Stimulated activated naive CD8-positive, alpha-beta T cell treated with anti-CD3 and anti-CD28 coated beads, Interleukin-15, Interleukin-2, amounts not matched to agents 100 ng/mL and 50 ng/mL, for 24 hours (primary cell): ENCODE results near the gene CDC42EP2.
A peak's percentile ranks its signal among the peaks of the same experiment; 100 is the strongest.

ENCODE experiments used
- H3K27ac Mint-ChIP-seq: one replicate; pipeline ENCODE4 v1.8.0; 2021; ENCODE audit warnings: mild to moderate bottlenecking, mixed read lengths
- H3K27me3 Mint-ChIP-seq: one replicate; pipeline ENCODE4 v1.8.0; 2021; ENCODE audit warnings: mixed read lengths
- H3K36me3 Mint-ChIP-seq: one replicate; pipeline ENCODE4 v1.8.0; 2021; ENCODE audit warnings: low read depth, mixed read lengths
- H3K4me1 Mint-ChIP-seq: one replicate; pipeline ENCODE4 v1.8.0; 2021; ENCODE audit warnings: low read depth, mixed read lengths
- H3K4me3 Mint-ChIP-seq: one replicate; pipeline ENCODE4 v1.8.0; 2021; ENCODE audit warnings: mild to moderate bottlenecking, mixed read lengths
- H3K9me3 Mint-ChIP-seq: one replicate; pipeline ENCODE4 v1.8.0; 2021; ENCODE audit warnings: mixed read lengths

CDC42EP2 gene

DNA sequence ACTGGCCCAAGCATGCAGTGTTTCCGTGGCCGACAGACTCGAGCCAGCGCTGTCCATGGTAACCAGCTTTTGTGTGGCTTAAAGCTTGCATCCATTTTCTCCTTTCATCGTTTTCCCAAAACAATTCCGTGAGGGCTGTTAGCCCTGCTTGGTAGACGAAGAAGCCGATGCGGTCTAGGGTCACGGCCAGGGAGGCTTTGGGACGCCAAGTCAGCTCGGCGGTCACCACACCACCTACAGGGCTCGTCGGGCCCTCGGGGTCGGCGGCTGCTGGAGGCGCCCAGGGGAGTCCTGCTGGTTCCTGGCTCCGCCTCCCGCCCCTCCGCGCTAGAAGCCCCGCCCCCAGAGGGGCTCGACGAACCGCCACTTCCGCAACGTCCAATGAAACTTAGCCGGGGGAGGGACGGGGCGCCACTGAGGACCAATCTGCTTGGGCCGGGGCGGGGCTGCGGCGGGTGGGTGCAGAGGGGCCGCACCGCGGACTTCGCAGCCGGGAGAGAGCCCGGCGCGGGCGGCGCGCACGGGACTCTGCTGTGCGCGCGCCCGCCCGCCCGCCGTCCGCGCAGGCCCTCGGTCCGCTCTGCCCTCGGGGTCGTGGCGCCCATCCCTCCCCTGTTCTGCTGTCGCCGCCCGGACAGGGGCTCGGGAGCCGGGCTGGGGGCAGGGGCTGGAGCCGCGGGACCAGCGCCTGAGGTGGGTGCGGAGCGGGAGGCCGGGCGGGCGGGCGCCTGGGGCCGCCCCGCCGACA, 39.8 kb downstream of the CDC42EP2 start, which contains the start of gene TIGD3:
Gene TIGD3, plus strand, starts transcription at position 487 of the 748 bp plus-strand sequence. CDS start 1,058 bp downstream, outside the sequence.
- peak within 1 kb of the TSS; percentile 86 for H3K4me3 Mint-ChIP-seq
- peaks cover 22% of the 10 kb centered on the region for H3K36me3 Mint-ChIP-seq
- H3K27me3 Mint-ChIP-seq, result no peaks in the 10 kb centered on the region
- H3K9me3 Mint-ChIP-seq, result no peaks in the 10 kb centered on the region
- no peak within 1 kb of the TSS for H3K27ac Mint-ChIP-seq
- H3K4me1 Mint-ChIP-seq, result peaks cover 15% of the 10 kb centered on the region

DNA sequence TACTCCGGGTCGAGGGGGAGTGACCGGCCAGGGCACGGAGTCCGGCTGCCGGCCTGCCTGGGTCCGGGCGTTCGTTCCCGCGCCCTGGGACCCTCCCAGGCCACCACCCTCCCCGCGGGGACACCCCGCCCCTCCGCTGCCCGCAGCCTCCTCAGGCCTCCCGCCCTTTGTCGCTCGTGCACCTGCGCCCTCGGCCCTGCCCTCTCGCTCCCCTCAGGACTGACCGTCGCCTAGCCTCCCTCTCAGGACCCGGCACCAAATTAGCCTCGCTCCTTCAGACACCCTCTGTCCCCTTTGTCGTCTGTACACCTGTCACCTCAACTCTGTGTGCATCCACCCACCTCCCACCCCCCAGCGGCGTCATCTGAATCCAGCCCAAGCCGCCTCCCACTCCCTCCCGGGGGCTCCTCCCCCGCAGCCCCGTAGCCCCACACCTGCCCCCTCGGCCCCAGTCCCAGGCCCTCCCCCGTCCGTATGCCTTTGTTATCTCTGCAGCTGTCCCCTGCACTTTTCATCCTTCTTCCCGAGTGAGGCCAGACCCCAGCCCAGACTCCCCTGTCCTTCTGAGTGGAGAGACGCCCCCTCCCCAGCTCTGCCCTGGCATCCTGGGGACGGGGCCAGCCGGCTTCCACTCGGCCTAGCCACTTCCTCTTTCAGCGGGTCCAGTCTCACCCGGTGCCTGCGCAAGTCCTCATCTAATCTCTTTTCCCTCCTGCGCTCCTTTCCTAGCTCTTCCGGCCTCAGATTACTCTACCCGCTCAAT, 40.5 kb downstream of the CDC42EP2 start:
- H3K4me3 Mint-ChIP-seq, result peak overlapping the region; percentile 86
- no peak overlapping the region for H3K27ac Mint-ChIP-seq
- no peaks in the 10 kb centered on the region for H3K9me3 Mint-ChIP-seq
- H3K27me3 Mint-ChIP-seq, result no peaks in the 10 kb centered on the region
- H3K4me1 Mint-ChIP-seq, result peaks cover 15% of the 10 kb centered on the region
- H3K36me3 Mint-ChIP-seq, result peaks cover 16% of the 10 kb centered on the region

DNA sequence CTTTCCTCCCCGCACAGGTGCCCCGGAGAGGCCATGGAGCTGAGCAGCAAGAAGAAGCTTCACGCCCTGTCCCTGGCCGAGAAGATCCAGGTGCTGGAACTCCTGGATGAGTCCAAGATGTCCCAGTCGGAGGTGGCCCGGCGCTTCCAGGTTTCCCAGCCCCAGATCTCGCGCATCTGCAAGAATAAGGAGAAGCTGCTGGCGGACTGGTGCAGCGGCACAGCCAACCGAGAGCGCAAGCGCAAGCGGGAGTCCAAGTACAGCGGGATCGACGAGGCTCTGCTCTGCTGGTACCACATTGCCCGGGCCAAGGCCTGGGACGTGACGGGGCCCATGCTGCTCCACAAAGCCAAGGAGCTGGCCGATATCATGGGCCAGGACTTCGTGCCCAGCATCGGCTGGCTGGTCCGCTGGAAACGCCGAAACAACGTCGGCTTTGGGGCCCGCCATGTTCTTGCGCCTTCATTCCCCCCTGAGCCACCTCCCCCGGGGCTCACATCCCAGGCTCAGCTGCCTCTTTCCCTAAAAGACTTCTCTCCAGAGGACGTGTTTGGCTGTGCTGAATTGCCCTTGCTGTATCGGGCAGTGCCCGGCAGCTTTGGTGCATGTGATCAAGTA, 41.2 kb downstream of the CDC42EP2 start:
- Mint-ChIP-seq H3K4me3 (peak overlapping the region; percentile 86), H3K27ac (no peak overlapping the region), H3K9me3 (no peaks in the 10 kb centered on the region), H3K4me1 (peaks cover 15% of the 10 kb centered on the region), H3K27me3 (no peaks in the 10 kb centered on the region), H3K36me3 (peaks cover 15% of the 10 kb centered on the region)

DNA sequence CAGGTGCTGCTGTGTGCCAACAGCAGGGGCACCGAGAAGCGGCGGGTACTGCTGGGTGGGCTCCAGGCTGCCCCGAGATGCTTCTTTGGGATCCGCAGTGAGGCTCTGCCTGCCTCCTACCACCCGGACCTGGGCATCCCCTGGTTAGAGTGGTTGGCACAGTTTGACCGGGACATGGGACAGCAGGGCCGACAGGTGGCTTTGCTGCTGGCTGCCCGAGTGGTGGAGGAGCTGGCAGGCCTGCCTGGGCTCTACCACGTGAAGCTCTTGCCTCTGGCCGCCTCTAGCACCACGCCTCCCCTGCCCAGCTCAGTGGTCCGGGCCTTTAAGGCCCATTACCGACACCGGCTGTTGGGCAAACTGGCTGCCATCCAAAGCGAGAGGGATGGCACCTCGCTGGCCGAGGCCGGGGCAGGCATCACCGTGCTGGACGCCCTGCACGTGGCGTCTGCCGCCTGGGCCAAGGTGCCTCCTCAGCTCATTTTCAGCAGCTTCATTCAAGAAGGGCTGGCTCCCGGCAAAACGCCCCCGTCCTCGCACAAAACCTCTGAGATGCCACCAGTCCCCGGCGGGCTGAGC, 41.8 kb downstream of the CDC42EP2 start:
- Mint-ChIP-seq H3K4me3 (peak overlapping the region; percentile 65), H3K36me3 (peaks cover 15% of the 10 kb centered on the region), H3K9me3 (no peaks in the 10 kb centered on the region), H3K27ac (no peak overlapping the region), H3K27me3 (no peaks in the 10 kb centered on the region), H3K4me1 (peaks cover 15% of the 10 kb centered on the region)

DNA sequence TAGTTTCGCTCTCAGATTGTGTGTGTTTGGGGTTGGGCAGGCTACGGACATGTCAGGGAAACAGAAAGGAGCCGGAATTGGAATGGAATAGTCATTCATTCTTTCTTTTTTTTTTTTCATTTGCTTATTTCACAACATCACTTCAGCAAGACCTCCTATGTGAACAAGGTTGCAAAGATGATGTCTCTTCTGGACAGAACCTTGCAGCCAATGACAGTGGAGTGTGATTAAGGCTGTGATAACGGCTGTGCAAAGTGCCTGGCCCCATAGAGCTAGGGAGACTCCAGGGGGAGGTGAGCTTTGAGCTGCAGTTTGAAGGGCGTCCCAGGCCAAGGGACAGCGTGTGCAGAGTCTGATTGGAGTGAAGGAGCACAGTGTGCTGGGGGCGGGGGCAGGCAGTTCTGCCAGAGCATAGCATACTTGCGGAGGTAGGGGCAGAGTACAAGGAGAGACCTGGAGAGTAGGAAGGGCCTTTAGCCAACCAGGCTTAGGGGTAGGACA, 43.2 kb downstream of the CDC42EP2 start:
- peaks cover 24% of the 10 kb centered on the region for H3K4me1 Mint-ChIP-seq
- no peaks in the 10 kb centered on the region for H3K9me3 Mint-ChIP-seq
- no peak overlapping the region for H3K4me3 Mint-ChIP-seq
- H3K36me3 Mint-ChIP-seq, result peaks cover 1% of the 10 kb centered on the region
- H3K27me3 Mint-ChIP-seq, result no peaks in the 10 kb centered on the region
- H3K27ac Mint-ChIP-seq, result no peak overlapping the region

DNA sequence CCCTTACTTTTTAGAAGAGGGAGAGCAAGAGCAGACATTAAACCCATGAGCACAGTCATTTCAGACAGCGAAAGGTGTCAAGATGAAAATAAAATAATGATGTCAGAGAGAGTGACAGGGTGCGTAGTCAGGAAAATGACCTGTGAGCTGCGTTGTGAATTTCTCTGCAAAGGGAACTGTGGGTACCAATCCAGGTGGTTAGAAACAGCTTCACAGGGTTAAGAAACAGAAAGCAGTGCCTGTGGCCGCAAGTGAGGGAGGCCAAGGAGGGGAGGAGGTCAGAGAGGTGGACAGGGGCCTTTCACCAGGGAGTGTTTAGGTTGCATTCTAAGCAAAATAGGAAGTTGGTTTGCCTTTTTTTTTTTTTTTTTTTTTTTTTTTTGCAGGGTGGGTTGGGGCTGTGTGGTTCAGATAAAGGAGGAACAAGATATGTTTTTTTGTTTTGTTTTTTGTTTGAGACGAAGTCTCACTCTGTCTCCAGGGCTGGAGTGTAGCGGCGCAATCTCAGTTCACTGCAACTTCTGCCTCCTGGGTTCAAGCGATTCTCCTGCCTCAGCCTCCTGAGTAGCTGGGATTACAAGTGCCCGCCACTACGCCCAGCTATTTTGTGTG, 47.8 kb downstream of the CDC42EP2 start:
- peak overlapping the region; percentile 12 for H3K4me3 Mint-ChIP-seq

DNA sequence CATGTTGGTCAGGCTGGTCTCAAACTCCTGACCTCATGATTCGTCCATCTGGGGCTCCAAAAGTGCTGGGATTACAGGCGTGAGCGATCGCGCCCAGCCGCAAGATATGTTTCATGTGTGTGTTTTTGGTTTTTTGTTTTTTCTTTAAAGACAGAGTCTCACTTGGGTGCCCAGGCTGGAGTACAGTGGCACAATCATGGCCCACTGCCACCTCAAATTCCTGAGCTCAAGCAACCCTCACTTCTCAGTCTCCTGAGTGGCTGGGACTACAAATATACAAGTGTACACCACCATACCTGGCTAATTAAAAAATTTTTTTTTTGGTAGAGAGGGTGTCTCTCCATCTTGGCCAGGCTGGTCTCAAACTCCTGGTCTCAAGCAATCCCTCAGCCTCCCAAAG, 48.3 kb downstream of the CDC42EP2 start:
- peaks cover 10% of the 10 kb centered on the region for H3K4me1 Mint-ChIP-seq
- no peak overlapping the region for H3K27ac Mint-ChIP-seq
- H3K36me3 Mint-ChIP-seq, result no peaks in the 10 kb centered on the region
- no peaks in the 10 kb centered on the region for H3K27me3 Mint-ChIP-seq
- no peak overlapping the region for H3K4me3 Mint-ChIP-seq
- H3K9me3 Mint-ChIP-seq, result no peaks in the 10 kb centered on the region

More for the DNA sequence above, 47.8 kb downstream of the CDC42EP2 start:
- H3K4me1 Mint-ChIP-seq, result peaks cover 10% of the 10 kb centered on the region
- no peaks in the 10 kb centered on the region for H3K36me3 Mint-ChIP-seq
- peak overlapping the region; percentile 68 for H3K27ac Mint-ChIP-seq
- H3K9me3 Mint-ChIP-seq, result no peaks in the 10 kb centered on the region
- H3K27me3 Mint-ChIP-seq, result no peaks in the 10 kb centered on the region

DNA sequence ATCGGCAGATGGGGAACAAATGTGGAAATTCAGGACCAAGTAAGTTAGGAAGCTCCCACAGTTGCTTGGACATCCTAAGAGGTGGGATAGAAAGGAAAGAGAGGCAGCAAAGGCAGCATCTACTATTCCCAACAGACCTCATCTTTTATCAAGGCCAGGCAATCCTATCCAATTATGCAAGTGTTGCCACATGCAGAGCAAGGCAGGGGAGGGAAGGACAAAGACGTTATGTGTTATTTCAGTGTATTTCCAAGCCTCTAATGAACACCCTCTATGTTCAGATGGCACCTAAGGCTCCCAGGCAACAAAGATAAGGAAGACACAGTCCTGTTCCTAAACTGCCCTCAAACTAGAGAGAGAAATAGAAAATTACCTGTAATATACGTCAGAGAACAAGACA, 49.1 kb downstream of the CDC42EP2 start:
- Mint-ChIP-seq H3K27ac (no peak overlapping the region), H3K4me3 (no peak overlapping the region), H3K27me3 (no peaks in the 10 kb centered on the region), H3K9me3 (no peaks in the 10 kb centered on the region), H3K36me3 (no peaks in the 10 kb centered on the region), H3K4me1 (peaks cover 10% of the 10 kb centered on the region)

DNA sequence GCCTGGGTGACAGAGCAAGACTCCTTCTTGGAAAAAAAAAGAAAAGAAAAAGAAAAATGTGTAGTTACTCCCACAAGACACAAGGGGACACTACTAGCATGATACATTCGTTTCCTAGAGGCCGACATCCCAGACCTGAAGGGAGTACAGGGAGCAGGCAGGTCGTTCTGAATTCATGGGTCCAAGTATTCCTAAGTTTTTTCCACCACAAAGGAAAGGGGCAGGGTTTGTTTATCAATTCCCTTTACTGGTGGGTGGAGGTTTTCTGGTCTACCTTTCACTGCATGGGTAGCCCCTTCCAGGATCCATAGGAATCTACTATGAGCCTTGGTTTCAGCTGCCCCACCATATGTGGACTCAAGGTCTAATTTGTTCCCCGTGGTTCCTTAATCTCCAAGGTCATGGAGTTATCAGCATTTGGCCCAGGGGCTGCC, 51.7 kb downstream of the CDC42EP2 start:
- H3K4me1 Mint-ChIP-seq, result peaks cover 10% of the 10 kb centered on the region
- H3K27ac Mint-ChIP-seq, result no peak overlapping the region
- no peaks in the 10 kb centered on the region for H3K9me3 Mint-ChIP-seq
- H3K36me3 Mint-ChIP-seq, result no peaks in the 10 kb centered on the region
- H3K27me3 Mint-ChIP-seq, result no peaks in the 10 kb centered on the region
- H3K4me3 Mint-ChIP-seq, result no peak overlapping the region

DNA sequence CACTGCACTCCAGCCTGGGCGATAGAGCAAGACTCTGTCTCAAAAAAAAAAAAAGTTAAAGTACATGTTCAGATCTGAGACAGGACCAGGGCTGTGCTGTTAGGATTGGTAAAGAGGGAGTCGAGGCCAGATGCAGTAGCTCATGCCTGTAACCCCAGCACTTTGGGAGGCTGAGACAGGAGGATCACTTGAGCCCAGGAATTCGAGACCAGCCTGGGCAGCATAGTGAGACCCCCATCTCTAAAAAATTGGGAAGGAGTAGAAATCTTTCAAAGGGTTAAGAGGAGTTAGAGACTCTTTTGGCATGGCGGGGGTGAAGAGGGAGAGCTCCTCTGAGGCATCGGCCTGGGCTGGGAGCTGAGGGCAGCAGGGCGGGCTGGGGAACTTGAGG, 56.0 kb downstream of the CDC42EP2 start:
- no peaks in the 10 kb centered on the region for H3K9me3 Mint-ChIP-seq
- no peaks in the 10 kb centered on the region for H3K36me3 Mint-ChIP-seq
- H3K27me3 Mint-ChIP-seq, result no peaks in the 10 kb centered on the region
- H3K27ac Mint-ChIP-seq, result peak overlapping the region; percentile 31
- no peaks in the 10 kb centered on the region for H3K4me1 Mint-ChIP-seq
- H3K4me3 Mint-ChIP-seq, result no peak overlapping the region
